ENCODE data around the gene CCDC74B. TPM values are rescaled to one million over a fixed set of nuclear protein-coding genes. Genes with fewer than 3 reads are reported as not detected.

CCDC74B gene
- total RNA-seq (2014; rRNA removed; shearing (Covaris generic)): 16.5 and 21.1 TPM in 2 replicates

GRCh38 chr2:130145006-130145414 lies at the start of gene CCDC74B:
Gene CCDC74B, minus strand, starts transcription at chr2:130145112. Its CDS starts 116 bp downstream, at chr2:130144996.

GRCh38 chr2:130181880-130182682 lies 37.2 kb upstream of the CCDC74B start, which contains the start of gene MZT2B:
Gene MZT2B, plus strand, starts transcription at chr2:130182262. Its CDS starts 21 bp downstream, at chr2:130182283.

GRCh38 chr2:130181325-130181879 lies 36.5 kb upstream of the CCDC74B start, which contains the start of gene SMPD4:
Gene SMPD4, minus strand, starts transcription at chr2:130181602. Its CDS starts 5,010 bp downstream, at chr2:130176592.

GRCh38 chr2:130129120-130129829 lies 15.6 kb downstream of the CCDC74B start, which contains the start of gene POTEF:
Gene POTEF, minus strand, starts transcription at chr2:130129222. Its CDS starts 8,707 bp downstream, at chr2:130120515.

Small RNAs within 50 kb of the gene (small RNA-seq; reads per million reads assigned to genes)
- gene RNU6-1049P: not detected

Other genes with a start within 250 kb of the CCDC74B start
- gene RAB6C, start 165.4 kb downstream of the CCDC74B start, total RNA-seq (2014; rRNA removed; shearing (Covaris generic)): 0.05 TPM in 1 of 2 replicates, not detected in the other
- 15.5 and 16.4 TPM in 2 replicates for gene POTEF, start 15.9 kb downstream of the CCDC74B start, total RNA-seq (2014; rRNA removed; shearing (Covaris generic))
- gene SMPD4, start 36.5 kb upstream of the CCDC74B start, total RNA-seq (2014; rRNA removed; shearing (Covaris generic)): 23.0 and 24.3 TPM in 2 replicates
- 185 and 203 TPM in 2 replicates for gene MZT2B, start 37.1 kb upstream of the CCDC74B start, total RNA-seq (2014; rRNA removed; shearing (Covaris generic))
- gene TUBA3E, start 53.3 kb upstream of the CCDC74B start, total RNA-seq (2014; rRNA removed; shearing (Covaris generic)): not detected in 2 replicates
- gene IMP4, start 197.8 kb upstream of the CCDC74B start, total RNA-seq (2014; rRNA removed; shearing (Covaris generic)): 173 and 182 TPM in 2 replicates
- gene PTPN18, start 210.9 kb upstream of the CCDC74B start, total RNA-seq (2014; rRNA removed; shearing (Covaris generic)): 13.9 and 16.3 TPM in 2 replicates

Data from A375 (cell line).